ENCODE data around the gene CCDC73.

DNA sequence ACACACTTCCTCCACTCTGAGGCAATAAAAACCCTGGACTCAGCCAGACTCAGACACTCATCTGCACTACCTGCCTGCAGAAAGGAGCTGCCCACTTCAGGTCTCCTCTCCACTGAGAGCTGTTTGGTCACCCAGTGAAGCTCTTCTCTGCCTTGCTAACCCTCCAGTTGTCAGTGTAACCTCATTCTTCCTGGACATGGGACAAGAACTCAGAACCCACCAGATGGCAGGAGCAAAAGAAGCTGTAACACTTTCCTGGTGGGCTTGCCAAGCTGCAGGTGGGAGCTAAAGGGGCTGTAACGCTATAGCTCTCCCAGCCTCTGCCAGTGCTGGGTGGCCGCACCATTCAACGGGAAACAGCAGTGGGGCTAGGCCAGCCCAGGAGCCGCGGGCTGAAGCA, 89.7 kb downstream of the CCDC73 start:
- TF ChIP-seq, protein P1, sequence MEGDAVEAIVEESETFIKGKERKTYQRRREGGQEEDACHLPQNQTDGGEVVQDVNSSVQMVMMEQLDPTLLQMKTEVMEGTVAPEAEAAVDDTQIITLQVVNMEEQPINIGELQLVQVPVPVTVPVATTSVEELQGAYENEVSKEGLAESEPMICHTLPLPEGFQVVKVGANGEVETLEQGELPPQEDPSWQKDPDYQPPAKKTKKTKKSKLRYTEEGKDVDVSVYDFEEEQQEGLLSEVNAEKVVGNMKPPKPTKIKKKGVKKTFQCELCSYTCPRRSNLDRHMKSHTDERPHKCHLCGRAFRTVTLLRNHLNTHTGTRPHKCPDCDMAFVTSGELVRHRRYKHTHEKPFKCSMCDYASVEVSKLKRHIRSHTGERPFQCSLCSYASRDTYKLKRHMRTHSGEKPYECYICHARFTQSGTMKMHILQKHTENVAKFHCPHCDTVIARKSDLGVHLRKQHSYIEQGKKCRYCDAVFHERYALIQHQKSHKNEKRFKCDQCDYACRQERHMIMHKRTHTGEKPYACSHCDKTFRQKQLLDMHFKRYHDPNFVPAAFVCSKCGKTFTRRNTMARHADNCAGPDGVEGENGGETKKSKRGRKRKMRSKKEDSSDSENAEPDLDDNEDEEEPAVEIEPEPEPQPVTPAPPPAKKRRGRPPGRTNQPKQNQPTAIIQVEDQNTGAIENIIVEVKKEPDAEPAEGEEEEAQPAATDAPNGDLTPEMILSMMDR (IDR thresholded peaks at IDR 0.05) = no peak
- TF ChIP-seq POLR2A (IDR thresholded peaks at IDR 0.05) = no peak
- TF ChIP-seq EP300 (IDR thresholded peaks at IDR 0.05) = no peak

All from tibial nerve (tissue), 4 donors.